Activated CD4-positive, alpha-beta T cell treated with anti-CD3 and anti-CD28 coated beads for 48 hours (primary cell): ENCODE data around the gene ANKK1.

ENCODE experiments used
- DNase-seq: peaks from one replicate; pipeline ENCODE4 v3.0.0-alpha.2; 2020

Gene ANKK1

DNA sequence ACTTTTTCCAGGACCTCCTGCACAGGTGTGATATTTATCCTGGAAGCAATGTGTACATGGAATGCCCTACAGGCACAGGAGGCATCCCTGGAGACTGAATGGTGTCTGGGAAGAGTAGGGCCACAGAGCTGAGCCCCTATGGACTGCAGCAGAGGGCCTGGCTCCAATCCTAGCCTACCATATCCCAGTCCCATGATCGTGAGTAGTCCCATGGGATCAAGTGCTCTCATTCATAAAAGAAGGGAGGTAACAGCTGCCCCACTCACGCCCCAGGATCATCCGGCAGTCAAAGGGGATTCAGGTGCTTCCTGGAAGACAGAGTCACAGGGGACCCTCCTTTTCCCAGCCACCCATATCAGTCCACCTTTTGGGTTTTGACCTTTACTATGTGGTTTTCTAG lies 24.0 kb downstream of the ANKK1 start:
- no peak for DNase-seq

DNA sequence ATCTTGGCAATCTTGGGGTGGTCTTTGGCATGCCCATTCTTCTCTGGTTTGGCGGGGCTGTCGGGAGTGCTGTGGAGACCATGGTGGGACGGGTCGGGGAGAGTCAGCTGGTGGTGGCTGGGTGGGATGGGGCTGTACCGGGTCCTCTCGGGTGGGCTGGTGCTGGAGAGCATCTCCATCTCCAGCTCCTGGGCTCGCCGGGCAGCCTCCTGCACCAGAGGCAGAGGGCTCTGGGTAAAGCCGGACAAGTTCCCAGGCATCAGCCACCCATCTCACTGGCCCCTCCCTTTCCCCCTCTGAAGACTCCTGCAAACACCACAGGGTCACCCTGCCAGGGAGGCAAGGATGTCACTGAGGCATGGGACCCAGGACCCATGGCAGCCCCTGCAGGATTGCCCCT lies 25.1 kb downstream of the ANKK1 start:
- no peak for DNase-seq

- no peak for DNase-seq
Measured at GRCh38 chr11:113415343-113415742, 27.8 kb downstream of the ANKK1 start.

GRCh38 chr11:113417428-113417827 lies 29.8 kb downstream of the ANKK1 start:
- DNase-seq = no peak

DNA sequence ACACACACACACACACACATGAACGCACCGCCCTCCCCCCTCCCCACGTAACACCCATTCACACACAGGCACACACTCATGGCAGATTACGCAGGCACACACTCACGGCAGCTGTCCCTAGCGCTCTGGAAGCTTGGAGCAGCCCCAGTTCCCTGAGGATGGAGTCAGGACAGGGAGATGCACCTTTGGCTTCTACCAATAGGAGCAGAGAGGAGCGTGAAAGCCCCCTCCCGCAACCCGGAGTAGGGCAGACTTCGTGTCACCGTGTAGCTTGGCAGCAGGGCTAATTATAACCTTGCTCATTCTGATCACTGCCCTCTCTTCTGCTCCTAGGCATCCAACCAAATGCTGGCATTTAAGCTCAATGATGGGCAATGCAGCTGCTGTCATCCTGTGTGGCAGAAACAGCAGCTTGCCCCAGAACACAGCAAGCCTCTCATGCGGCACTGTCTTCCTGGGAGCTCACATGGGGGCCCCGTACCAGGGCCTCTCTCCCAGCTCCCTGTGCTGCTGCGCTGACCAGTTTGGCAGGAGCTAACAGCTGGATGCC lies 31.9 kb downstream of the ANKK1 start:
- no peak for DNase-seq

GRCh38 chr11:113420808-113421207 lies 33.2 kb downstream of the ANKK1 start:
- no peak for DNase-seq

- no peak for DNase-seq
Measured at GRCh38 chr11:113426686-113427085, 39.1 kb downstream of the ANKK1 start.

- no peak for DNase-seq
Measured at GRCh38 chr11:113431746-113432145, 44.2 kb downstream of the ANKK1 start.

GRCh38 chr11:113435190-113435968 lies 47.8 kb downstream of the ANKK1 start:
- DNase-seq = no peak

- DNase-seq = no peak
Measured at GRCh38 chr11:113436672-113437252, 49.2 kb downstream of the ANKK1 start.

GRCh38 chr11:113440816-113441215 lies 53.2 kb downstream of the ANKK1 start:
- no peak for DNase-seq

GRCh38 chr11:113444502-113445123 lies 57.0 kb downstream of the ANKK1 start:
- DNase-seq = no peak

DNA sequence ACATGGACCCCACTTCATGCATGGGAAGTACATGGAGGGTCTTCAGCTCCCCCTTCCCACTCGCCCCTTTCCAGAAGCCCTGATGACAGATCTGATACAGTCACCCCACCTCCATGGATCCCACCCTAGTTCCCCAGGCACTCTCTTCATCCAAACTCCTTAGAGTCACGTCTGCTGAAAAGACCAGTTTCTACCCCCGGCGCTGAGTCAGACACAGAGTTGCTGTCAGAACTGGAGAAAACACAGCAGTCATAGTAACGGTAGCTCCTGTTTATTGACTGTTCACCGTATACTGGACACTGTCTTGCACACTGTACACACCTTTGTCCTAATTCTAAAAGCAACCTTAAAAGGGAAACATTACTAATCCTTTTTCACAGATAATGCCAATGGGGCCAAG lies 58.5 kb downstream of the ANKK1 start:
- DNase-seq = no peak

DNA sequence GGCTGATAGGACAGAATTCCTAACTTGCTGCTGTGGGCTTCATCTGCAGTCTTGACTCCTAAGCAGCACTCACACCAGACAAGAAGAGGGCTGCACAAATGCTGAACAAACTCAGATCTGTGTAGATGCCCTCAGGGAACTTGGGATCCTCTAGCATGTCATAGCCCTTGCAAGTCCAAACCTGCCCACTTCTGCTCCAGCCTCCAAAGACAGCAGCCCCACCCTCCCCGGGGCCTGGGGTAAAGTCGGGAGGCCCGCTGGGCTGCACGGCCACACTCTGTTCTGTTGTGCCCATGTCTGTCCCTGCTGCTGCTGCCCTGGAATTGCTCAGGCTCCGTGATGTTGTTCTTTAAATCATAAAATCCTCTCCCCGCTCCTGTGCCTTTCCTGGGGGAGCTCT lies 59.4 kb downstream of the ANKK1 start:
- no peak for DNase-seq

GRCh38 chr11:113447621-113448315 lies 60.2 kb downstream of the ANKK1 start:
- DNase-seq = no peak

DNA sequence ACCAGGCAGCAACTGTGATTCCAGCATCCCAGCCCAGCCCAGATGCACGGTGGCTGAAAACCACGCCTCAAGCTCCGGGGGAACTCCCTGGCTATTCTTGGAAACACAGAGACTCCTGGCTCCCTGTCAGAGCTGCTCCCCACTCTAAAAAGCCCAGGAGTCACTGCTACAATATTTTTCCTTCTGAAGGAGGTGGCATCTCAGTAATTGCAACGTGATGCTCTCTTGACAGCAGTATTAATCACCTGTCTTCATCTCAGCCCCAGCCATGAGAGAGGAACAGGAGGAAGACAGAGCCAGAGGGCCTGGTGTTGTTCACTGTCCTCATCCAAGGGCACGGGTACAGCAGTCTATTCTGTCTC lies 60.7 kb downstream of the ANKK1 start:
- DNase-seq = no peak

DNA sequence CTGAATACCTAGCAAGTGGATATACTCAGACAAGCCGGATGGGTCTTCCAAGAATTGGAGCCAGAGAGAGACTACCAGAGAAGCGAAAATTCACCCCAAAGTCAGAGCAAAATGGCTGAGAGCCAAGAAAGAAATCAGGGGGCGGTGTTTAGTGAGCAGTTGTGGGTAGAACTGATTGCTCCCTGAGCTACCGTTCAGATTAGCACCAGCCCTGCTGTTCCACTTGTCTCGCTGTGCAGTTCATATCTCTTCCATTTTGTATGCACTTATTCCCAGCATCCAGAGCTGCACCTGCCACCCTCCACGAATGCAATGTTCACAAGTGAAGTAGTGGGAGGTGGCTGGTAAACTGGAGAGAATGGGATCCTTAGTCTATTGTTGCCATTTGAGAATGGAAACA lies 62.2 kb downstream of the ANKK1 start:
- DNase-seq = no peak
